ENCODE data around the gene CPLANE1.

DNA sequence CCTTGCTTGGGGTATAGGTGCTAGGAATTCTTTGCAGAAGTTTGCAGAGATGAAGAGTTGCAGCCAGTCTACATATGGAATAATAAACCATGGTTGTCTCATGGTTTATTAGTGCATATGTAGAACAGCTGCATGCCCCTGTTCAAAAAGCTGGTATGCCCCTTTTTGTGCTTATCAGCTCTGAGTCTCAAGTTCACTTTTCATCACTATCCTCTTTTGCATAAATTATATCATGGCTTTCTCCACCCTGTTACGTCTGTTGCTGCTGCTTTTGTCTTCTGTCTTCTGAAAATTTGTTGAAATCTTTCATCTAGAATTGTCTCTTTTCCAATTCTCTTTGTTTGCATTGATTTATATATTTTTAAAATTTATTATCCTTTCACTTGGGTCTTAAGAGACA, 172.0 kb downstream of the CPLANE1 start:
- TF ChIP-seq, protein P1, sequence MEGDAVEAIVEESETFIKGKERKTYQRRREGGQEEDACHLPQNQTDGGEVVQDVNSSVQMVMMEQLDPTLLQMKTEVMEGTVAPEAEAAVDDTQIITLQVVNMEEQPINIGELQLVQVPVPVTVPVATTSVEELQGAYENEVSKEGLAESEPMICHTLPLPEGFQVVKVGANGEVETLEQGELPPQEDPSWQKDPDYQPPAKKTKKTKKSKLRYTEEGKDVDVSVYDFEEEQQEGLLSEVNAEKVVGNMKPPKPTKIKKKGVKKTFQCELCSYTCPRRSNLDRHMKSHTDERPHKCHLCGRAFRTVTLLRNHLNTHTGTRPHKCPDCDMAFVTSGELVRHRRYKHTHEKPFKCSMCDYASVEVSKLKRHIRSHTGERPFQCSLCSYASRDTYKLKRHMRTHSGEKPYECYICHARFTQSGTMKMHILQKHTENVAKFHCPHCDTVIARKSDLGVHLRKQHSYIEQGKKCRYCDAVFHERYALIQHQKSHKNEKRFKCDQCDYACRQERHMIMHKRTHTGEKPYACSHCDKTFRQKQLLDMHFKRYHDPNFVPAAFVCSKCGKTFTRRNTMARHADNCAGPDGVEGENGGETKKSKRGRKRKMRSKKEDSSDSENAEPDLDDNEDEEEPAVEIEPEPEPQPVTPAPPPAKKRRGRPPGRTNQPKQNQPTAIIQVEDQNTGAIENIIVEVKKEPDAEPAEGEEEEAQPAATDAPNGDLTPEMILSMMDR (conservative IDR thresholded peaks at IDR 0.05; ENCODE audit: low read depth, low read length), result no peak
- TF ChIP-seq MAZ (IDR thresholded peaks at IDR 0.05; ENCODE audit: borderline replicate concordance, low read depth, low read length), result no peak
- no peak for TF ChIP-seq CHD1 (IDR thresholded peaks at IDR 0.05; ENCODE audit: low read depth, low read length)
- no peak for TF ChIP-seq BHLHE40 (IDR thresholded peaks at IDR 0.05; ENCODE audit: low read depth, low read length)
- TF ChIP-seq POLR2A (IDR thresholded peaks at IDR 0.05; ENCODE audit: low read depth, low read length), result no peak
- TF ChIP-seq RAD21 (IDR thresholded peaks at IDR 0.05; ENCODE audit: low read length), result no peak
- TF ChIP-seq RCOR1 (IDR thresholded peaks at IDR 0.05; ENCODE audit: insufficient replicate concordance, low read length), result no peak
- TF ChIP-seq MXI1 (IDR thresholded peaks at IDR 0.05; ENCODE audit: borderline replicate concordance, low read depth, low read length), result no peak
- TF ChIP-seq, protein P2, sequence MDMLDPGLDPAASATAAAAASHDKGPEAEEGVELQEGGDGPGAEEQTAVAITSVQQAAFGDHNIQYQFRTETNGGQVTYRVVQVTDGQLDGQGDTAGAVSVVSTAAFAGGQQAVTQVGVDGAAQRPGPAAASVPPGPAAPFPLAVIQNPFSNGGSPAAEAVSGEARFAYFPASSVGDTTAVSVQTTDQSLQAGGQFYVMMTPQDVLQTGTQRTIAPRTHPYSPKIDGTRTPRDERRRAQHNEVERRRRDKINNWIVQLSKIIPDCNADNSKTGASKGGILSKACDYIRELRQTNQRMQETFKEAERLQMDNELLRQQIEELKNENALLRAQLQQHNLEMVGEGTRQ (IDR thresholded peaks at IDR 0.05; ENCODE audit: low read depth, low read length), result no peak
- TF ChIP-seq RFX5 (IDR thresholded peaks at IDR 0.05; ENCODE audit: low read depth, low read length), result no peak
- no peak for TF ChIP-seq SMC3 (IDR thresholded peaks at IDR 0.05; ENCODE audit: low read depth, low read length)
- TF ChIP-seq, protein P3, sequence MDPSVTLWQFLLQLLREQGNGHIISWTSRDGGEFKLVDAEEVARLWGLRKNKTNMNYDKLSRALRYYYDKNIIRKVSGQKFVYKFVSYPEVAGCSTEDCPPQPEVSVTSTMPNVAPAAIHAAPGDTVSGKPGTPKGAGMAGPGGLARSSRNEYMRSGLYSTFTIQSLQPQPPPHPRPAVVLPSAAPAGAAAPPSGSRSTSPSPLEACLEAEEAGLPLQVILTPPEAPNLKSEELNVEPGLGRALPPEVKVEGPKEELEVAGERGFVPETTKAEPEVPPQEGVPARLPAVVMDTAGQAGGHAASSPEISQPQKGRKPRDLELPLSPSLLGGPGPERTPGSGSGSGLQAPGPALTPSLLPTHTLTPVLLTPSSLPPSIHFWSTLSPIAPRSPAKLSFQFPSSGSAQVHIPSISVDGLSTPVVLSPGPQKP (IDR thresholded peaks at IDR 0.05; ENCODE audit: borderline replicate concordance, low read depth, low read length), result no peak
